IMR-90 (cell line): Measurements from ENCODE around the gene PPFIA1. TPM values are rescaled to one million over a fixed set of nuclear protein-coding genes. Genes with fewer than 3 reads are reported as not detected.

Experiments used
- ATAC-seq: fragments of 200-7000 bp; cut with Tn5 transposase; 2 replicates; pipeline ENCODE4 v1.9.1; 2020; ENCODE audit warnings: low read depth, mild to moderate bottlenecking, moderate library complexity
- BruUV-seq: library from RNA; stranded (reverse); fragments of 400-500 nt; replicated peaks from 2 replicates; lab custom pipeline; 2021; lab: Mats Ljungman, UMichigan
- CTCF ChIA-PET: fragments of 300-600 bp; formaldehyde crosslinking; extraction: SDS; loops from one replicate; lab custom pipeline; 2021; ENCODE audit warnings: antibody characterized with exemption; lab: Yijun Ruan, JAX
- POLR2A ChIA-PET: fragments of 300-600 bp; sonication (Branson Sonifier 250); formaldehyde crosslinking; loops from one replicate; lab custom pipeline; 2022; ENCODE audit warnings: antibody characterized with exemption; ENCODE audit not compliant: unreplicated experiment; lab: Charles Lee
- DNase-seq: peaks from one replicate; pipeline ENCODE4 v3.0.0; 2013
- H2AFZ ChIP-seq: replicated peaks from 2 replicates; pipeline ENCODE3; 2013; ENCODE audit warnings: low read length, mild to moderate bottlenecking; ENCODE audit not compliant: poor library complexity
- H2AK5ac ChIP-seq: 2 replicates; pipeline ENCODE4 v1.6.1; 2013; ENCODE audit warnings: low read depth, low read length, inconsistent platforms
- H2AK9ac ChIP-seq: replicated peaks from 2 replicates; pipeline ENCODE3; 2013; ENCODE audit warnings: mild to moderate bottlenecking, low read depth, low read length, moderate library complexity; ENCODE audit not compliant: poor library complexity
- H2BK120ac ChIP-seq: 2 replicates; pipeline ENCODE4 v1.6.1; 2013; ENCODE audit warnings: low read depth, low read length, inconsistent platforms
- H2BK15ac ChIP-seq: 3 replicates; pipeline ENCODE4 v1.6.1; 2013; ENCODE audit warnings: low read depth, low read length, inconsistent platforms
- H2BK20ac ChIP-seq: 2 replicates; pipeline ENCODE4 v1.6.1; 2013; ENCODE audit warnings: low read depth, mild to moderate bottlenecking, inconsistent platforms, low read length, moderate library complexity
- H2BK5ac ChIP-seq: 2 replicates; pipeline ENCODE4 v1.6.1; 2013; ENCODE audit warnings: mild to moderate bottlenecking, low read depth, low read length, inconsistent platforms; ENCODE audit not compliant: poor library complexity, severe bottlenecking
- H3K14ac ChIP-seq: replicated peaks from 2 replicates; pipeline ENCODE4 v1.6.1; 2013; ENCODE audit warnings: low read depth, low read length, inconsistent platforms
- H3K18ac ChIP-seq: 2 replicates; pipeline ENCODE4 v1.6.1; 2013; ENCODE audit warnings: low read depth, low read length, control low read depth
- H3K23ac ChIP-seq: 2 replicates; pipeline ENCODE4 v1.6.1; 2013; ENCODE audit warnings: low read depth, low read length, inconsistent platforms
- H3K27ac ChIP-seq: 2 replicates; pipeline ENCODE4 v1.5.1; 2013; ENCODE audit warnings: mild to moderate bottlenecking, control low read depth, low read length; ENCODE audit not compliant: insufficient read depth
- H3K27me3 ChIP-seq: 2 replicates; pipeline ENCODE4 v1.6.1; 2013; ENCODE audit warnings: low read length; ENCODE audit not compliant: control insufficient read depth, insufficient read depth
- H3K36me3 ChIP-seq: 2 replicates; pipeline ENCODE4 v1.6.1; 2013; ENCODE audit warnings: low read length, mixed read lengths; ENCODE audit not compliant: control insufficient read depth, insufficient read depth
- H3K4ac ChIP-seq: 2 replicates; pipeline ENCODE4 v1.6.1; 2013; ENCODE audit warnings: low read depth, low read length, inconsistent platforms
- H3K4me1 ChIP-seq: 2 replicates; pipeline ENCODE4 v1.6.1; 2013; ENCODE audit warnings: low read length, mixed read lengths; ENCODE audit not compliant: control insufficient read depth, insufficient read depth
- H3K4me2 ChIP-seq: 2 replicates; pipeline ENCODE4 v1.6.1; 2013; ENCODE audit warnings: low read depth, mild to moderate bottlenecking, control low read depth, low read length, moderate library complexity
- H3K4me3 ChIP-seq: 2 replicates; pipeline ENCODE4 v1.5.1; 2013; ENCODE audit warnings: low read depth, mild to moderate bottlenecking, control low read depth, low read length, moderate library complexity; ENCODE audit not compliant: insufficient read depth
- H3K56ac ChIP-seq: 2 replicates; pipeline ENCODE4 v1.6.1; 2013; ENCODE audit warnings: low read length, inconsistent platforms; ENCODE audit not compliant: insufficient read depth; ENCODE audit errors: extremely low read depth
- H3K79me1 ChIP-seq, 2 experiments: 2 replicates each; pipeline ENCODE4 v1.6.1; 2013; ENCODE audit warnings: low read length in 2 of 2, inconsistent platforms in 1 of 2, low read depth in 1 of 2
- H3K9ac ChIP-seq: 2 replicates; pipeline ENCODE4 v1.6.1; 2013; ENCODE audit warnings: low read depth, low read length, control low read depth
- H3K9me1 ChIP-seq: 2 replicates; pipeline ENCODE4 v1.6.1; 2013; ENCODE audit warnings: low read length, inconsistent platforms; ENCODE audit not compliant: insufficient read depth
- H3K9me3 ChIP-seq: 2 replicates; pipeline ENCODE4 v1.6.1; 2013; ENCODE audit warnings: low read length; ENCODE audit not compliant: control insufficient read depth, insufficient read depth
- H4K20me1 ChIP-seq: 2 replicates; pipeline ENCODE4 v1.6.1; 2013; ENCODE audit warnings: low read length, inconsistent platforms; ENCODE audit not compliant: insufficient read depth
- H4K5ac ChIP-seq: 2 replicates; pipeline ENCODE4 v1.6.1; 2013; ENCODE audit warnings: mild to moderate bottlenecking, low read depth, low read length, control low read depth
- H4K8ac ChIP-seq, 2 experiments: 2 replicates each; pipeline ENCODE4 v1.6.1; 2013; ENCODE audit warnings: low read depth in 2 of 2, low read length in 2 of 2, control low read depth in 1 of 2, inconsistent platforms in 1 of 2
- H4K91ac ChIP-seq: 2 replicates; pipeline ENCODE4 v1.6.1; 2013; ENCODE audit warnings: low read depth, low read length, inconsistent platforms; ENCODE audit not compliant: insufficient read depth
- ELK1 ChIP-seq: fragments of 150-350 bp; IDR thresholded peaks from 2 replicates; pipeline ENCODE4 v1.6.1; 2016; ENCODE audit warnings: low read depth, mild to moderate bottlenecking, low read length, moderate library complexity, borderline replicate concordance
- MAZ ChIP-seq: IDR thresholded peaks from 2 replicates; pipeline ENCODE4 v1.6.1; 2012; ENCODE audit warnings: low read depth, mild to moderate bottlenecking, low read length, improper control_type of control experiment, moderate library complexity, borderline replicate concordance
- RFX5 ChIP-seq: IDR thresholded peaks from 2 replicates; pipeline ENCODE4 v1.8.0; 2012; ENCODE audit warnings: low read depth, mild to moderate bottlenecking, low read length, moderate library complexity
- WGBS, 2 experiments: methylation state at CpG; one replicate each; pipeline versions ENCODE4 v1.1.5 to v1.1.7; 2013; ENCODE audit warnings: missing lambda C conversion rate in 2 of 2; ENCODE audit not compliant: insufficient read length in 1 of 2; ENCODE audit errors: extremely low coverage in 2 of 2; 5-methylcytosine and 5-hydroxymethylcytosine counted together
- dilution Hi-C: fragments of 300-500 bp; cut with HindIII; formaldehyde crosslinking; loops from one replicate; pipeline ENCODE4 v1.14.3; 2018; ENCODE audit warnings: low sequenced_read_pairs; ENCODE audit not compliant: unreplicated experiment
- in situ Hi-C: fragments of 300-500 bp; cut with MboI; formaldehyde crosslinking; loops from 3 replicates; pipeline ENCODE4 v1.14.3; 2019; ENCODE audit warnings: low sequenced_read_pairs, inconsistent platforms, mixed read lengths
- intact Hi-C: fragments of 100-400 bp; cut with micrococcal nuclease; formaldehyde crosslinking; loops from 2 replicates; pipeline ENCODE4 v1.10.0; 2022
- polyA plus RNA-seq, 3 experiments: library from polyadenylated mRNA; depleted of rRNA; stranded (reverse); fragments of >200 nt; gene quantifications; 2 replicates each; pipeline ENCODE4 v1.2.3, GENCODE V29; 2012; ENCODE audit warnings: low replicate concordance in 1 of 3
- total RNA-seq: library from RNA; depleted of rRNA; stranded (reverse); fragments of >200 nt; gene quantifications from 2 replicates; pipeline ENCODE4 v1.2.3, GENCODE V29; 2012

Gene PPFIA1
- total and polyA plus RNA-seq, 2 of the 4 experiments (the other 2 are of a cell fraction), result 25.6 to 37.2 TPM

DNA sequence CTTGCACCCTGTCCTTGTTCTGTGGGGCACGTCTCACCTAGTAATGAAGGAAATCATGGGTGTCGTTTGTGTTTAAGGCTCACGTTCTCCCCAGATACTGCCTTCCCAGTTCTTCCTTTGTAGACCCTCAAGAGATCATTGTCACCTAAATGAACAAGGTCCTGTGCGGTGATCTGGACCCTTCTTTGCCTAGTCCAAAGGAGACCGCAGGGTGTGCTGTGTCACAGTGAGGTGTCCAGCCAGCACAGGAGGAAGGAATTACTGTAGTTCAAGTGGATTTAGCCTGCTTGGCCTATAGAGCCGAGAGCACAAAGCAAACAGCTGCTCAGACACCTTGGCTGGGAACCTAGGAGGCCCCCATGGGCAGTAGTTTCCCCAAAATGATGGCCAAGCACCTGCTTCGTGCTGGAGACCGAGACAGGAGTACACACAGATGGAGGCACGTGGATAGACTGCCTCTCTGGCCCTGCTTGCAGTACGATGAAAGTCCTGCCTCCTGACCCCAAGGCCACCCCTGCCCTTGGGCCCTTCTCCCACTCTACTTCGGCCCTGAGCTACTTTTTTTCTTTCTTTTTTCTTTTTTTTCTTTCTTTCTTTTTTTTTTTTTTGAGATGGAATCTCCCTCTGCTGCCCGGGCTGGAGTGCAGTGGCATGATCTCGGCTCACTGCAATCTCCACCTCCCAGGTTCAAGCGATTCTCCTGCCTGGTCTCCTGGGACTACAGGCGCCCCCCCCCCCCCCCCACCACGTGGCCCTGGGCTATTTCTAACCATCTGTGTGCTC lies 19.4 kb upstream of the PPFIA1 start:
- Histone ChIP-seq H3K79me1 (no peaks in the 10 kb centered on the region), H3K4me1 (peaks cover 6% of the 10 kb centered on the region), H4K8ac (no peak overlapping the region), H3K27me3 (peaks cover 14% of the 10 kb centered on the region), H3K36me3 (no peaks in the 10 kb centered on the region), H3K4ac (no peak overlapping the region), H4K5ac (no peak overlapping the region), H3K9ac (no peak overlapping the region), H3K9me1 (peaks cover 6% of the 10 kb centered on the region; the same call in 1 of the 2 replicates), H3K27ac (no peak overlapping the region), H3K9me3 (no peaks in the 10 kb centered on the region), H4K20me1 (no peaks in the 10 kb centered on the region), H2BK15ac (no peak overlapping the region), H3K14ac (no peak overlapping the region), H3K4me2 (no peak overlapping the region), H3K23ac (no peak overlapping the region), H2AFZ (no peak overlapping the region), H2BK120ac (no peak overlapping the region), H3K56ac (no peak overlapping the region), H2AK5ac (no peak overlapping the region), H4K91ac (no peak overlapping the region), H2BK20ac (no peak overlapping the region), H3K4me3 (no peak overlapping the region), H2AK9ac (no peak overlapping the region), H2BK5ac (no peak overlapping the region), H3K18ac (no peak overlapping the region)
- ATAC-seq (no peak), DNase-seq (no peak)
- dilution Hi-C loops, result no loop called here
- ChIA-PET CTCF (no interaction called here), POLR2A (no interaction called here)
- BruUV-seq, result no TSS peak
- WGBS, 2 experiments, result 68% methylated on average over 6 of the region's 16 CpGs; no CpG with 5 or more reads in 1 of the 2 experiments
- intact Hi-C loops, result no loop called here
- TF ChIP-seq MAZ, result no peak
- TF ChIP-seq ELK1, result no peak
- TF ChIP-seq RFX5, result no peak
- in situ Hi-C loops, result no loop called here
